Fibroblast of the aortic adventitia (primary cell): Measurements from ENCODE around the gene ME2. TPM values are rescaled to one million over a fixed set of nuclear protein-coding genes. Genes with fewer than 3 reads are reported as not detected.
"Not testable (repeated sequence)": the region's sequence is repeated elsewhere in the genome, so short reads cannot be mapped to it uniquely, and the experiment has no call there.

Source experiments
- DNase-seq: peaks from one replicate; pipeline ENCODE4 v3.0.0-alpha.2; 2010; ENCODE audit warnings: low read depth
- H3K4me3 ChIP-seq: 2 replicates; pipeline ENCODE4 v1.5.1; 2011; ENCODE audit warnings: low read depth, mild to moderate bottlenecking, control low read depth, low read length, moderate library complexity
- CTCF ChIP-seq: IDR thresholded peaks from 2 replicates; pipeline ENCODE4 v1.5.1; 2011; ENCODE audit warnings: mild to moderate bottlenecking, low read length, control low read depth, inconsistent platforms; ENCODE audit not compliant: insufficient read depth
- total RNA-seq: library from RNA; depleted of rRNA; stranded (reverse); fragments of >200 nt; gene quantifications from 2 replicates; pipeline ENCODE4 v1.2.3, GENCODE V29; 2012; ENCODE audit warnings: low replicate concordance

ME2 gene
- total RNA-seq, 1 donor = 48.6 TPM

DNA sequence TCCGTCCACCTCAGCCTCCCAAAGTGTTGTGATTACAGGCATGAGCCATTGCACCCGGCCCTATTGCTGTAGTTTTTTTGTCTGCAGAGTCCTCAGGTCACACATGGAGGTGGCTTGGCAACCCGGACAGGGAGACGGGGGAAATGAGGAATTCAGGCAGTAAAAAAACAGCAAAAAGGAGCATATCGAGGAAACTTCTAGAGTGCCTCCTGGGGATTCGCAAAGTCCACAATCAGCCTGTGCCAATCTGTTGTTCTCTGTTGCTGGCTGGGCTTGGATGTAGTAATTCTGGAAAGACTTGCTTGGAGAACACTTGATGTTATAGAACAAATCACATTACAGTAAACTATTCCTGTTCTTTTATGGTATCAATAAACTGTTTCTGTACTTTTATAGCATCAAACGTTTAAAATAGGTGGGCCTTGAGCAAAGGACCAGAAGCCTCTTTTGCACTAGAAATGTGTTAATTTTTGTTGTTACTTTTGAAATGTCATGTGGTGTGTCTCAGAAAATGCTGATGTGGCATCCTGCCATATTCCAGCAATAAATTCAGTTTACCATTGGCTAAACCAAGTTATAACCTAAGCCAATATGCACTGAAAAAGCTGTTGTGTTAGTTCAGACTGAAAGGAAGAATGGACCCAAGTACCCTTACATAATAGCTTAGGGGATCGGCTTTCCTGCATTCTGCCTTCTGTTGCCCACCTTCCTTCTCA, 103.3 kb downstream of the ME2 start:
- no peak for TF ChIP-seq CTCF
- DNase-seq = no peak

GRCh38 chr18:50982802-50983179, 103.9 kb downstream of the ME2 start:
- peak; percentile 14 for TF ChIP-seq CTCF
- peak; percentile 14 for DNase-seq
- H3K4me3 ChIP-seq = no peak overlapping the region

More for the DNA sequence above, 103.3 kb downstream of the ME2 start:
- no peak overlapping the region for H3K4me3 ChIP-seq

DNA sequence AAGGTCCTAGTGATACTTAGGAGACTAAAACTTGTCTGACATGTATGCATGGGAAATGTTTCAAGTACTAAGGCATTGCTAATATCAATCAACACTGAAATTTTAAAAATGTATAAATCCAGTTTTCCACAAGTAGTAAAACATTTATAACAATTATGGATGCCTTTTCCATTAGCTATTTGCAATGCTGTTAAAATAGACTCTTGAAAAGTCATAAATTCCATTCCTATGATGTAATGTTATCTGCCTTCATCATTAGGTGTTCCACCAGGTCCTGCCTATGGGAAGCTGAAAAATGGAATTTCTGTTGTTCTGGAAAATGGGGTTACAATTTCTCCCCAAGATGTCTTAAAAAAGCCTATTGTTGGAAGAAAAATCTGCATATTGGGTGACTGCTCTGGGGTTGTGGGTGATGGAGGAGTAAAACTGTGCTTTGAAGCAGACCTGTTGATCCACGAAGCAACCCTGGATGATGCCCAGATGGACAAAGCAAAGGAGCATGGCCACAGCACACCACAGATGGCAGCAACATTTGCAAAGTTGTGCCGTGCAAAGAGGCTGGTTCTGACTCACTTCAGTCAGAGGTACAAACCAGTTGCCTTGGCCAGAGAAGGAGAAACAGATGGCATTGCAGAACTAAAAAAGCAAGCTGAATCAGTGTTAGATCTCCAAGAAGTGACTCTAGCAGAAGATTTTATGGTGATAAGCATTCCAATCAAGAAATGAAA, 107.6 kb downstream of the ME2 start:
- TF ChIP-seq CTCF = no peak
- H3K4me3 ChIP-seq = no peak overlapping the region
- peak; percentile 45 for DNase-seq

- DNase-seq = peak; percentile 19
- TF ChIP-seq CTCF = no peak
- no peak overlapping the region for H3K4me3 ChIP-seq
Observed at GRCh38 chr18:50987261-50987660, 108.3 kb downstream of the ME2 start.

GRCh38 chr18:50989711-50990110, 110.8 kb downstream of the ME2 start:
- no peak for DNase-seq
- H3K4me3 ChIP-seq = no peak overlapping the region
- TF ChIP-seq CTCF = no peak

DNA sequence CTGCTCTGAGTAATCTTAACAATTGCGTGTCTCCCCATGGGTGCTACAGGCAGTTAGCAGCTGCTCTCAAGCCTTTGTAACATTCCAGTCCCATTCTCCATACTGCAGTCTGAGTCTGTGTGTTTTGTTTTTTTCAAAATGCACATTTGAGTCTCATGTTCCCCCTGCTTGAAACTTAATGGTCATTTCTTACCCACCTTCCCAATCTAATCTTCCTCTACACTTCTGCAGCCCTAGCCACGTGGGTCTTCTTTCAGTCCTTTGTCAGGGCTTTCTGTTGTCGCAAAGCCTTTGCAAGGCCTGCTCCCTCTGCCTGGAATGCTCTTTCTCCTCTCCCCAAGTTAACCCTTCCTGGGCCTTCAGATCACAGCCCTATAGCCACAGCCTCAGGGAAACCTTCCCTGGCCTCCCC, 113.4 kb downstream of the ME2 start:
- DNase-seq = no peak
- no peak for TF ChIP-seq CTCF
- no peak overlapping the region for H3K4me3 ChIP-seq

DNA sequence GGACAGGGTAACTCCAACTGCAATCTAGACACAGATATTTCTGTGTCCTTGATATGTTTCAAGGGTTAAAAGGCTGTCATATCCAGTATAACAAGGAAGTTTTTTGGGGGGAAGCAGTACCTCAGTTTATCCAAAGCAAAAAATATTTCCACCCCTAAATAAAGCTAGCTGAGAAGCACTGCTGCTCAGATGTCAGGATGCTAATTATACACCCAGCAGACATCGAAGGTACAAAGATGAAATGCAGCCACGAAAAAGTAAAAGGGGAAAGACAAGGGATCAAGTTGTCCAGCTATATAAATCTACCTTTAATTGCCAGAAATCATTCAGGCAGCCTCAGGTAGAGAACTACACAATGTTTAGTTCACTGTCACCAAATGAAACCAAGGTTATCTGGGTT, 115.1 kb downstream of the ME2 start:
- no peak for TF ChIP-seq CTCF
- no peak for DNase-seq

GRCh38 chr18:51003174-51003573, 124.3 kb downstream of the ME2 start:
- H3K4me3 ChIP-seq, DNase-seq: not testable (repeated sequence)

More for the DNA sequence above, 115.1 kb downstream of the ME2 start:
- H3K4me3 ChIP-seq = no peak overlapping the region
